ENCODE data around the gene SEMA6B.
A peak's percentile ranks its signal among the peaks of the same experiment; 100 is the strongest.

Gene SEMA6B

DNA sequence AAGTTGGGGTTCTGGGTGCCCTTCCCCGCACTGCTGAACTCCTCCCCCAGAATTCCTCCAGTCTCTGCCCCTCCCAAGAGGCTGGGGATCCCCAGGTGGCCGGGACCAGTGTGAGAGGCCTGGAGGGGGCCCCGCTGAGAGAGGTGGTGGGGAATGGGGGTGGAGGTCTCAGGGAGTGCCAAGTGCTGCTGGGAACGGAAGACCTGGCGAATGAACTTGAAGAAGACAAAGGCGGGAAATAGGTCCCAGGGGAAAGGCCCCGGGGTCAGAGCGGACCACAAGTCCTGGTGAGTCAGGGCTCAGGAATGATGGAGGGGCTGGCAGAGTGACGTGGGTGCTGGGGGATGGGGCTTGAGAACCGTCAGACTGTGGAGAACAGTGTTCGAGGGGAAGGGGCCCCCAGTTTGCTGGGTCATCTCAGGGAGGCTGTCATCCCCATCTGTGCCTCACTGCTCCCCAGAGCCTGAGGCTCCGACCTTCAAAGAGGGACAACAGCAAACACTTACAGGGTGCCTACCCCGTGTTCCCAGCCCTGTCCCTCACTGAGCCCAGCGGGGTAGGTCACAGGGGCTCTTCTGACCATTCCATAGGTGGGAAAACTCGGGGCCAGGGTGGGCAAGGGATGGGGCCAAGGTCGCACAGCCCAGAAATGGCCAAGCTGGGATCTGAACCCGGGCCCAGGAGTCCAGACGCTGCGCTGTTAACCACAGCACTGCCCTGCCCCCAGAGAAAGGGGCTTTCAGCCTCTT, 16.0 kb upstream of the SEMA6B start (continued):
- TF ChIP-seq ZNF423 (tag by site-specific recombination; IDR thresholded peaks at IDR 0.05) (peak; percentile 62; the same call in 1 of the 2 replicates), ZBTB48 (tag by site-specific recombination; IDR thresholded peaks at IDR 0.05) (peak; percentile 33; the same call in 1 of the 2 replicates), ZNF548 (tag by site-specific recombination; IDR thresholded peaks at IDR 0.05) (no peak), ZIC2 (tag by site-specific recombination; IDR thresholded peaks at IDR 0.05) (peak; percentile 87), ZBTB17 (tag by site-specific recombination; IDR thresholded peaks at IDR 0.05) (no peak), ZNF223 (tag by site-specific recombination; IDR thresholded peaks at IDR 0.05) (no peak), ZNF777 (tag by site-specific recombination; IDR thresholded peaks at IDR 0.05; ENCODE audit: borderline replicate concordance) (no peak), ZNF449 (tag by site-specific recombination; IDR thresholded peaks at IDR 0.05) (no peak), ZNF133 (tag by site-specific recombination; IDR thresholded peaks at IDR 0.05) (no peak), ZNF248 (tag by site-specific recombination; IDR thresholded peaks at IDR 0.05) (no peak), ZNF529 (tag by site-specific recombination; IDR thresholded peaks at IDR 0.05; ENCODE audit: insufficient replicate concordance) (no peak), ZNF510 (tag by site-specific recombination; IDR thresholded peaks at IDR 0.05; ENCODE audit: insufficient replicate concordance) (no peak), KLF10 (tag by site-specific recombination; IDR thresholded peaks at IDR 0.05) (peak; percentile 72), ZNF354C (tag by site-specific recombination; IDR thresholded peaks at IDR 0.05; ENCODE audit: borderline replicate concordance, low read depth) (no peak; the same call in 1 of the 2 replicates), GLIS1 (tag by site-specific recombination; IDR thresholded peaks at IDR 0.05) (peak; percentile 96), WT1 (tag by site-specific recombination; IDR thresholded peaks at IDR 0.05) (peak; percentile 83), ZNF2 (tag by site-specific recombination; IDR thresholded peaks at IDR 0.05) (no peak), KLF7 (tag by site-specific recombination; IDR thresholded peaks at IDR 0.05; ENCODE audit: borderline replicate concordance) (peak; percentile 57; the same call in 1 of the 2 replicates), ZBTB20 (tag by site-specific recombination; IDR thresholded peaks at IDR 0.05) (peak; percentile 51; the same call in 1 of the 2 replicates)
- TF ChIP-seq, protein P1, sequence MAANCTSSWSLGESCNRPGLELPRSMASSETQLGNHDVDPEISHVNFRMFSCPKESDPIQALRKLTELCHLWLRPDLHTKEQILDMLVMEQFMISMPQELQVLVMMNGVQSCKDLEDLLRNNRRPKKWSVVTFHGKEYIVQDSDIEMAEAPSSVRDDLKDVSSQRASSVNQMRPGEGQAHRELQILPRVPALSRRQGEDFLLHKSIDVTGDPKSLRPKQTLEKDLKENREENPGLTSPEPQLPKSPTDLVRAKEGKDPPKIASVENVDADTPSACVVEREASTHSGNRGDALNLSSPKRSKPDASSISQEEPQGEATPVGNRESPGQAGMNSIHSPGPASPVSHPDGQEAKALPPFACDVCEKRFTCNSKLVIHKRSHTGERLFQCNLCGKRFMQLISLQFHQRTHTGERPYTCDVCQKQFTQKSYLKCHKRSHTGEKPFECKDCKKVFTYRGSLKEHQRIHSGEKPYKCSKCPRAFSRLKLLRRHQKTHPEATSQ (tag by site-specific recombination; IDR thresholded peaks at IDR 0.05), result peak; percentile 90
- TF ChIP-seq, protein P2, sequence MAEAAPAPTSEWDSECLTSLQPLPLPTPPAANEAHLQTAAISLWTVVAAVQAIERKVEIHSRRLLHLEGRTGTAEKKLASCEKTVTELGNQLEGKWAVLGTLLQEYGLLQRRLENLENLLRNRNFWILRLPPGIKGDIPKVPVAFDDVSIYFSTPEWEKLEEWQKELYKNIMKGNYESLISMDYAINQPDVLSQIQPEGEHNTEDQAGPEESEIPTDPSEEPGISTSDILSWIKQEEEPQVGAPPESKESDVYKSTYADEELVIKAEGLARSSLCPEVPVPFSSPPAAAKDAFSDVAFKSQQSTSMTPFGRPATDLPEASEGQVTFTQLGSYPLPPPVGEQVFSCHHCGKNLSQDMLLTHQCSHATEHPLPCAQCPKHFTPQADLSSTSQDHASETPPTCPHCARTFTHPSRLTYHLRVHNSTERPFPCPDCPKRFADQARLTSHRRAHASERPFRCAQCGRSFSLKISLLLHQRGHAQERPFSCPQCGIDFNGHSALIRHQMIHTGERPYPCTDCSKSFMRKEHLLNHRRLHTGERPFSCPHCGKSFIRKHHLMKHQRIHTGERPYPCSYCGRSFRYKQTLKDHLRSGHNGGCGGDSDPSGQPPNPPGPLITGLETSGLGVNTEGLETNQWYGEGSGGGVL (tag by site-specific recombination; IDR thresholded peaks at IDR 0.05), result peak; percentile 82
- TF ChIP-seq, protein P3, sequence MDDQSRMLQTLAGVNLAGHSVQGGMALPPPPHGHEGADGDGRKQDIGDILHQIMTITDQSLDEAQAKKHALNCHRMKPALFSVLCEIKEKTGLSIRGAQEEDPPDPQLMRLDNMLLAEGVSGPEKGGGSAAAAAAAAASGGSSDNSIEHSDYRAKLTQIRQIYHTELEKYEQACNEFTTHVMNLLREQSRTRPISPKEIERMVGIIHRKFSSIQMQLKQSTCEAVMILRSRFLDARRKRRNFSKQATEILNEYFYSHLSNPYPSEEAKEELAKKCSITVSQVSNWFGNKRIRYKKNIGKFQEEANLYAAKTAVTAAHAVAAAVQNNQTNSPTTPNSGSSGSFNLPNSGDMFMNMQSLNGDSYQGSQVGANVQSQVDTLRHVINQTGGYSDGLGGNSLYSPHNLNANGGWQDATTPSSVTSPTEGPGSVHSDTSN (CRISPR knock-in tag; IDR thresholded peaks at IDR 0.05), result no peak
- TF ChIP-seq, protein P4, sequence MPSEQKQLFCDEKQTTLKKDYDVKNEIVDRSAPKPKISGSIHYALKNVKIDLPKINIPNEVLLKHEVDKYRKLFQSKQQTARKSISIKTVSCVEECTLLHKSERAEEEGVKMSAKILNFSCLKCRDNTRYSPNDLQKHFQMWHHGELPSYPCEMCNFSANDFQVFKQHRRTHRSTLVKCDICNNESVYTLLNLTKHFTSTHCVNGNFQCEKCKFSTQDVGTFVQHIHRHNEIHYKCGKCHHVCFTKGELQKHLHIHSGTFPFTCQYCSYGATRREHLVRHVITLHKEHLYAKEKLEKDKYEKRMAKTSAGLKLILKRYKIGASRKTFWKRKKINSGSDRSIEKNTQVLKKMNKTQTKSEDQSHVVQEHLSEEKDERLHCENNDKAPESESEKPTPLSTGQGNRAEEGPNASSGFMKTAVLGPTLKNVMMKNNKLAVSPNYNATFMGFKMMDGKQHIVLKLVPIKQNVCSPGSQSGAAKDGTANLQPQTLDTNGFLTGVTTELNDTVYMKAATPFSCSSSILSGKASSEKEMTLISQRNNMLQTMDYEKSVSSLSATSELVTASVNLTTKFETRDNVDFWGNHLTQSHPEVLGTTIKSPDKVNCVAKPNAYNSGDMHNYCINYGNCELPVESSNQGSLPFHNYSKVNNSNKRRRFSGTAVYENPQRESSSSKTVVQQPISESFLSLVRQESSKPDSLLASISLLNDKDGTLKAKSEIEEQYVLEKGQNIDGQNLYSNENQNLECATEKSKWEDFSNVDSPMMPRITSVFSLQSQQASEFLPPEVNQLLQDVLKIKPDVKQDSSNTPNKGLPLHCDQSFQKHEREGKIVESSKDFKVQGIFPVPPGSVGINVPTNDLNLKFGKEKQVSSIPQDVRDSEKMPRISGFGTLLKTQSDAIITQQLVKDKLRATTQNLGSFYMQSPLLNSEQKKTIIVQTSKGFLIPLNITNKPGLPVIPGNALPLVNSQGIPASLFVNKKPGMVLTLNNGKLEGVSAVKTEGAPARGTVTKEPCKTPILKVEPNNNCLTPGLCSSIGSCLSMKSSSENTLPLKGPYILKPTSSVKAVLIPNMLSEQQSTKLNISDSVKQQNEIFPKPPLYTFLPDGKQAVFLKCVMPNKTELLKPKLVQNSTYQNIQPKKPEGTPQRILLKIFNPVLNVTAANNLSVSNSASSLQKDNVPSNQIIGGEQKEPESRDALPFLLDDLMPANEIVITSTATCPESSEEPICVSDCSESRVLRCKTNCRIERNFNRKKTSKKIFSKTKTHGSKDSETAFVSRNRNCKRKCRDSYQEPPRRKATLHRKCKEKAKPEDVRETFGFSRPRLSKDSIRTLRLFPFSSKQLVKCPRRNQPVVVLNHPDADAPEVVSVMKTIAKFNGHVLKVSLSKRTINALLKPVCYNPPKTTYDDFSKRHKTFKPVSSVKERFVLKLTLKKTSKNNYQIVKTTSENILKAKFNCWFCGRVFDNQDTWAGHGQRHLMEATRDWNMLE (tag by site-specific recombination; conservative IDR thresholded peaks at IDR 0.05; ENCODE audit: low read depth), result 0 out of 2 replicates have a peak, but pooled peaks have one; percentile 27
- TF ChIP-seq, protein P5, sequence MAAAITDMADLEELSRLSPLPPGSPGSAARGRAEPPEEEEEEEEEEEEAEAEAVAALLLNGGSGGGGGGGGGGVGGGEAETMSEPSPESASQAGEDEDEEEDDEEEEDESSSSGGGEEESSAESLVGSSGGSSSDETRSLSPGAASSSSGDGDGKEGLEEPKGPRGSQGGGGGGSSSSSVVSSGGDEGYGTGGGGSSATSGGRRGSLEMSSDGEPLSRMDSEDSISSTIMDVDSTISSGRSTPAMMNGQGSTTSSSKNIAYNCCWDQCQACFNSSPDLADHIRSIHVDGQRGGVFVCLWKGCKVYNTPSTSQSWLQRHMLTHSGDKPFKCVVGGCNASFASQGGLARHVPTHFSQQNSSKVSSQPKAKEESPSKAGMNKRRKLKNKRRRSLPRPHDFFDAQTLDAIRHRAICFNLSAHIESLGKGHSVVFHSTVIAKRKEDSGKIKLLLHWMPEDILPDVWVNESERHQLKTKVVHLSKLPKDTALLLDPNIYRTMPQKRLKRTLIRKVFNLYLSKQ (tag by site-specific recombination; IDR thresholded peaks at IDR 0.05; ENCODE audit: borderline replicate concordance), result no peak
- TF ChIP-seq, protein P6, sequence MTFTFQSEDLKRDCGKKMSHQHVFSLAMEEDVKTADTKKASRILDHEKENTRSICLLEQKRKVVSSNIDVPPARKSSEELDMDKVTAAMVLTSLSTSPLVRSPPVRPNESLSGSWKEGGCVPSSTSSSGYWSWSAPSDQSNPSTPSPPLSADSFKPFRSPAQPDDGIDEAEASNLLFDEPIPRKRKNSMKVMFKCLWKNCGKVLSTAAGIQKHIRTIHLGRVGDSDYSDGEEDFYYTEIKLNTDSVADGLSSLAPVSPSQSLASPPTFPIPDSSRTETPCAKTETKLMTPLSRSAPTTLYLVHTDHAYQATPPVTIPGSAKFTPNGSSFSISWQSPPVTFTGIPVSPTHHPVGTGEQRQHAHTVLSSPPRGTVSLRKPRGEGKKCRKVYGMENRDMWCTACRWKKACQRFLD (tag by site-specific recombination; IDR thresholded peaks at IDR 0.05), result no peak

All from HEK293 (cell line).